ENCODE measurements around the gene PSMB9.

PSMB9 gene

DNA sequence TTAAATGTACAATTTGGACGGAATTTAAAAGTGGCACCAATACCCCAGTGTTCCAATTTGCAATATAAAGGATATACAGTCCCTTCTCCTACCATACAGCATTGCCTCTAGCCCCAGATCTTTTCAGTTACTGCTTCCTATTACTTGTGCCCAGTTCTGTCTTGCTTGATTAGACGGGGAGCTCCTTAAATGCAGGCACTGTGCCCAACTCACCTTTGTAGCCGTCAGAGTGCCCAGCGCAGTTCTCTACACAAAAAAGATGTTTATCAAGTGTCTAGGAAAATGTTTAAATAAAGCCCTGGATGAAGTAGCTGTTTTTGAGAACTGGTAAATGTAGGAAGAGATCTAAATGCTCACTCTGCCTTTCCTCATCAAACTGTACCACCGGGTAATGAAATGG, 23.1 kb upstream of the PSMB9 start:
- TF ChIP-seq, protein P1, sequence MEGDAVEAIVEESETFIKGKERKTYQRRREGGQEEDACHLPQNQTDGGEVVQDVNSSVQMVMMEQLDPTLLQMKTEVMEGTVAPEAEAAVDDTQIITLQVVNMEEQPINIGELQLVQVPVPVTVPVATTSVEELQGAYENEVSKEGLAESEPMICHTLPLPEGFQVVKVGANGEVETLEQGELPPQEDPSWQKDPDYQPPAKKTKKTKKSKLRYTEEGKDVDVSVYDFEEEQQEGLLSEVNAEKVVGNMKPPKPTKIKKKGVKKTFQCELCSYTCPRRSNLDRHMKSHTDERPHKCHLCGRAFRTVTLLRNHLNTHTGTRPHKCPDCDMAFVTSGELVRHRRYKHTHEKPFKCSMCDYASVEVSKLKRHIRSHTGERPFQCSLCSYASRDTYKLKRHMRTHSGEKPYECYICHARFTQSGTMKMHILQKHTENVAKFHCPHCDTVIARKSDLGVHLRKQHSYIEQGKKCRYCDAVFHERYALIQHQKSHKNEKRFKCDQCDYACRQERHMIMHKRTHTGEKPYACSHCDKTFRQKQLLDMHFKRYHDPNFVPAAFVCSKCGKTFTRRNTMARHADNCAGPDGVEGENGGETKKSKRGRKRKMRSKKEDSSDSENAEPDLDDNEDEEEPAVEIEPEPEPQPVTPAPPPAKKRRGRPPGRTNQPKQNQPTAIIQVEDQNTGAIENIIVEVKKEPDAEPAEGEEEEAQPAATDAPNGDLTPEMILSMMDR (IDR thresholded peaks at IDR 0.05; ENCODE audit: borderline replicate concordance, control extremely low read depth, extremely low read depth, insufficient read depth, missing control alignments): no peak
- in situ Hi-C loops (cut with MboI; ENCODE audit: low sequenced_read_pairs, unreplicated experiment): no loop called here
- no peak for DNase-seq (ENCODE audit: low spot score)

DNA sequence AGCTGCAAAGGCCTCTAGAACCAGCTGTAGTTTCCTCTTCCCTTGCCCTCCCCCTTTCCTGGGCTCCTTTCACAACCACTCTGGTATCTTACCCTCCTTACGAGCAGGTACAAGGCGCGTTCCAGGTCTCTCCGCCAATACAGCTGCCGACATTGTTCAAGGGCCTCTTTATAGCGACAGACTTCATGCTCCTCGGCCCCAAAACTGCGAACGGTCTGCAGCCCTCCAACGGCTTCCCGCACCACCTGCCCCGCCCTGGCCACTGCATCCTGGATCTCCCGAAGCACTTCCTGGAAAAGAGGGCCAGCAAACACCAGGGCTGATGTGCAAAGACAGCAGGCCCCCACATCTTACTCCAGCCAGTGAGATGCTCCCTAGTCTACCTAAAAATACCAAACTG, 21.5 kb upstream of the PSMB9 start:
- DNase-seq (ENCODE audit: low spot score): no peak
- in situ Hi-C loops (cut with MboI; ENCODE audit: low sequenced_read_pairs, unreplicated experiment): no loop called here
- TF ChIP-seq, protein P1 (IDR thresholded peaks at IDR 0.05; ENCODE audit: borderline replicate concordance, control extremely low read depth, extremely low read depth, insufficient read depth, missing control alignments): no peak

DNA sequence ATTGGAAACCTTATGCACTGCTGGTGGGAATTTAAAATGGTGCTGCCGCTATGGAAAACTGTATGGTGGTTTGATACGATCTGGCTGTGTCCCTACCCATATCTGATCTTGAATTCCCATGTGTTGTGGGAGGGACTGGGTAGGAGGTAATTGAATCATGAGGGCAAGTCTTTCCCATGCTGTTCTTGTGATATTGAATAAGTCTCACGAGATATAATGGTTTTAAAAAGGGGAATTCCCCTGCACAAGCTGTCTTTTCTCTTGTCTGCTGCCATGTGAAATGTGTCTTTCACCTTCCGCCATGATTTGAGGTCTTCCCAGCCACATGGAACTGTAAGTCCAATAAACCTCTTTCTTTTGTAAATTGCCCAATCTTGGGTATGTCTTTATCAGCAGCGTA, 20.3 kb upstream of the PSMB9 start:
- TF ChIP-seq, protein P1 (IDR thresholded peaks at IDR 0.05; ENCODE audit: borderline replicate concordance, control extremely low read depth, extremely low read depth, insufficient read depth, missing control alignments): no peak
- in situ Hi-C loops (cut with MboI; ENCODE audit: low sequenced_read_pairs, unreplicated experiment): no loop called here
- no peak for DNase-seq (ENCODE audit: low spot score)

DNA sequence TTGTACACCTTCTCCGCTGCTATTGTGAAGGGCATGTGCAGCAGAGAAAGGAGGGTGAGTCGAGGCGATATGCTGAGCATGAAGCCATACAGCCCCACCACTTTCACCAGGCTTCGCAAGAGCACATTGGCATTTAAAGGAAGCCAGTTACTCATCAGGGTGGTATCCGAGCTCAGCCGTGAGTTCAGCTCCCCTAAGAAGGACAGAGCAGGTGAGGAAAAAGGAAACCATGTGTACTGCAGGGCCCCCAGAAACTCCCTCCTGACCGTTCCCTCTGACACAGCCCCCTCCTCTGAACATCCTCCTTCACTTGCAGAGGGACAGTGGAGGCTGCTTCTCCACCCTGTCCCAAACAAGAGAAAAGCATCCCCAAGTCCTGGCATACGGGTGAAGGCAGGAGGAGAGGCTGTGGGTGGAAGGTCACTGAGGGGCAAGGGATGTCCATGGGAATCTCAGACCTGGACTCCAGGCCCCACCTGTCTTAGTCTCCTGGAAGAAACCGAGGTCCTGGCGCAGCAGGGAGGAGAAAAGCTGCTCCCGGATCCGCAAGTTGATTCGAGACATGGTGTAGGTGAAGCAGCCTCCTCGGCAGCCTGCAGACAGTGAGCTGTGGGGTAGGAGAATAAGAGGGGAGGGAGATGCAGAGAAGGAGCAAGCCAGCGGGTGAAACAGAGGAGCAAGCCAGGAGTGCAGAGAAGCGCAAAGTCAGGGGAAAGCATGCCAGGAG, 18.7 kb upstream of the PSMB9 start:
- TF ChIP-seq, protein P1 (IDR thresholded peaks at IDR 0.05; ENCODE audit: borderline replicate concordance, control extremely low read depth, extremely low read depth, insufficient read depth, missing control alignments): no peak
- in situ Hi-C loops (cut with MboI; ENCODE audit: low sequenced_read_pairs, unreplicated experiment): no loop called here
- no peak for DNase-seq (ENCODE audit: low spot score)

DNA sequence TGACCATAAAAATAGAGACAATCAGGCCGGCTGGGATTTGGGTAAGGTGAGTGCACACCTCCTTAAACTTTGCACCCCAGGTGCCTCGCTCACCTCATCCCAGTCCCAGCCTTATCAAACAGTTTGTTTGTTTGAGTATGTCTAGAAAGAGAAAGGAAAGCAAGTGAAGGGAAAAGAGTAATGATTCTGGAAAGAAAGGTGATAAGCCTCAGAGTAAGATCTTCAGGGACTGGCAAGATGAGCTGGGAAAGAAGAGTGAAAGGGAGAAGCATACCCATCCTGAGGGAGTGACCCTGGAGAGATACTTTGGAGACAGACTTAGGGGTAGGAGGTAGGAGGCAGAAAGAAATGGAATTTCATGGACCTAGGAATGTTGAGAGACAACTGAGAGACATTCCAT, 17.1 kb upstream of the PSMB9 start:
- TF ChIP-seq, protein P1 (IDR thresholded peaks at IDR 0.05; ENCODE audit: borderline replicate concordance, control extremely low read depth, extremely low read depth, insufficient read depth, missing control alignments): no peak
- no peak for DNase-seq (ENCODE audit: low spot score)
- in situ Hi-C loops (cut with MboI; ENCODE audit: low sequenced_read_pairs, unreplicated experiment): no loop called here

DNA sequence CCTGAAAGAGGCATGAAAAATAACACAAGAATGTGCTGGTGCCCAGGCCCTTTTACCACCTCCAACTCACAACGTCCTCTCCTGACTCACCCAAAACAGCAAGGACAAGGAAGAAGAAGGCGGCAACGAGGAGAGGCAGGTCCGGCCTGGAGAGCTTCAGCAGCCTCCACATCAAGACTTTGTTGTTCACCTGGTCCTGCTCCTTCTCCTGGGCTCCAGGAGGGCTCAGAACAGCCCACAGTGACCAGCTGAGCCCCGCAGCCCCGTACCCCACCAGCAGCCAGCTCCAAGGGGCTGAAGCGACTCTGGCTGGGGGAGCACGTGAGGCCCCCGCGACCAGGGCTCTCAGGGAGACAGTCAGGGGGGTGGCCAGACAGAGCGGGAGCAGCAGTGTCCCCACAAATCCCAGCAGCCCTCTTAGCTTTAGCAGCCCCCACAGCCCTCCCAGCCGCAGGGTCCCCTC, 16.3 kb upstream of the PSMB9 start:
- TF ChIP-seq, protein P1 (IDR thresholded peaks at IDR 0.05; ENCODE audit: borderline replicate concordance, control extremely low read depth, extremely low read depth, insufficient read depth, missing control alignments): no peak
- no peak for DNase-seq (ENCODE audit: low spot score)
- in situ Hi-C loops (cut with MboI; ENCODE audit: low sequenced_read_pairs, unreplicated experiment): no loop called here
